ENCODE data around the gene PIGU.

DNA sequence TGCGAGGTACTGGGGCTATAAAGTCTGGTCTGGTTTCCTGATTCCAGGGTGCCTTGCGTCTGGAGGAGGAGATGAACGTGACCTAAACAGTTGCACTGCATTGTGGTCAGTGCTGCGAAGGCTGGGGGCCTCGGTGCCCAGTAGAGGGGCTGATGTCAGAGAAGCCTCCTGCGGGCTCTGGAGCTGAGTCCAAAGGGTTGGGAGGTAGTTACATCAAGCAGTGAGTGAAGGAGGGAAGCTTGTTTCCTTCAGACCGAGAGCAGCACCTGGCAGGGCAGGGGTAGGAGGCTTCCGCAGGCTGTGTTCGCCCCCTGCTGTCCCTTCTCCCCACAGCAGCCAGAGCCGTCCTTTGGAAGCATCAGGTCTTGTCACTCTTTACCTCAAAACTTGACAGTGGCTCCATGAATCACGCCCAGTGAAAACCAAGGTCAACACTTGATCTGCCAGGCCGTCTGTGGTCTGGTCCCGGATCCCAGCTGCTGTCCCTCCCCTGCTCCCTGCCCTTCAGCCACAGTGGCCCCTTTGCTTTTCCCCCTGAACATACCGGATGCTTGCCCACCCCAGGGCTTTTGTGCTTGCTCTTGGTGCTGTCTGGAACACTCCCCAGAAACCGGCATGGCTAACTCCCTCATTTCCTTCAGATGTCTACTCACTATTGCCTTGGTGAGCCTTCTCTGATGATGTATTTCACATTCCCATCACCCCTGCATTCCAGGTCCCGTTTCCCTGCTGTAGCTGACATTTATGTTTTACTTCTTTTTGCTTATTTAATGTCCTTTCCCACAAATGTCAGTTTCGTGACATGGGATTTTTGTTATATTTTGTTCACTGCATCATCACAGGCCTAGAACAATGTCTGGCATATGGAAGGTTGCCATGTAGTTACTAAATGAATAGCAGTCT lies 153.7 kb downstream of the PIGU start:
- 0 out of 2 replicates have a peak, but pooled peaks have one; percentile 28 for TF ChIP-seq ZFP37 (tag by site-specific recombination; IDR thresholded peaks at IDR 0.05)
- TF ChIP-seq, protein P1, sequence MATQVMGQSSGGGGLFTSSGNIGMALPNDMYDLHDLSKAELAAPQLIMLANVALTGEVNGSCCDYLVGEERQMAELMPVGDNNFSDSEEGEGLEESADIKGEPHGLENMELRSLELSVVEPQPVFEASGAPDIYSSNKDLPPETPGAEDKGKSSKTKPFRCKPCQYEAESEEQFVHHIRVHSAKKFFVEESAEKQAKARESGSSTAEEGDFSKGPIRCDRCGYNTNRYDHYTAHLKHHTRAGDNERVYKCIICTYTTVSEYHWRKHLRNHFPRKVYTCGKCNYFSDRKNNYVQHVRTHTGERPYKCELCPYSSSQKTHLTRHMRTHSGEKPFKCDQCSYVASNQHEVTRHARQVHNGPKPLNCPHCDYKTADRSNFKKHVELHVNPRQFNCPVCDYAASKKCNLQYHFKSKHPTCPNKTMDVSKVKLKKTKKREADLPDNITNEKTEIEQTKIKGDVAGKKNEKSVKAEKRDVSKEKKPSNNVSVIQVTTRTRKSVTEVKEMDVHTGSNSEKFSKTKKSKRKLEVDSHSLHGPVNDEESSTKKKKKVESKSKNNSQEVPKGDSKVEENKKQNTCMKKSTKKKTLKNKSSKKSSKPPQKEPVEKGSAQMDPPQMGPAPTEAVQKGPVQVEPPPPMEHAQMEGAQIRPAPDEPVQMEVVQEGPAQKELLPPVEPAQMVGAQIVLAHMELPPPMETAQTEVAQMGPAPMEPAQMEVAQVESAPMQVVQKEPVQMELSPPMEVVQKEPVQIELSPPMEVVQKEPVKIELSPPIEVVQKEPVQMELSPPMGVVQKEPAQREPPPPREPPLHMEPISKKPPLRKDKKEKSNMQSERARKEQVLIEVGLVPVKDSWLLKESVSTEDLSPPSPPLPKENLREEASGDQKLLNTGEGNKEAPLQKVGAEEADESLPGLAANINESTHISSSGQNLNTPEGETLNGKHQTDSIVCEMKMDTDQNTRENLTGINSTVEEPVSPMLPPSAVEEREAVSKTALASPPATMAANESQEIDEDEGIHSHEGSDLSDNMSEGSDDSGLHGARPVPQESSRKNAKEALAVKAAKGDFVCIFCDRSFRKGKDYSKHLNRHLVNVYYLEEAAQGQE (tag by site-specific recombination; IDR thresholded peaks at IDR 0.05) = no peak
- TF ChIP-seq, protein P2, sequence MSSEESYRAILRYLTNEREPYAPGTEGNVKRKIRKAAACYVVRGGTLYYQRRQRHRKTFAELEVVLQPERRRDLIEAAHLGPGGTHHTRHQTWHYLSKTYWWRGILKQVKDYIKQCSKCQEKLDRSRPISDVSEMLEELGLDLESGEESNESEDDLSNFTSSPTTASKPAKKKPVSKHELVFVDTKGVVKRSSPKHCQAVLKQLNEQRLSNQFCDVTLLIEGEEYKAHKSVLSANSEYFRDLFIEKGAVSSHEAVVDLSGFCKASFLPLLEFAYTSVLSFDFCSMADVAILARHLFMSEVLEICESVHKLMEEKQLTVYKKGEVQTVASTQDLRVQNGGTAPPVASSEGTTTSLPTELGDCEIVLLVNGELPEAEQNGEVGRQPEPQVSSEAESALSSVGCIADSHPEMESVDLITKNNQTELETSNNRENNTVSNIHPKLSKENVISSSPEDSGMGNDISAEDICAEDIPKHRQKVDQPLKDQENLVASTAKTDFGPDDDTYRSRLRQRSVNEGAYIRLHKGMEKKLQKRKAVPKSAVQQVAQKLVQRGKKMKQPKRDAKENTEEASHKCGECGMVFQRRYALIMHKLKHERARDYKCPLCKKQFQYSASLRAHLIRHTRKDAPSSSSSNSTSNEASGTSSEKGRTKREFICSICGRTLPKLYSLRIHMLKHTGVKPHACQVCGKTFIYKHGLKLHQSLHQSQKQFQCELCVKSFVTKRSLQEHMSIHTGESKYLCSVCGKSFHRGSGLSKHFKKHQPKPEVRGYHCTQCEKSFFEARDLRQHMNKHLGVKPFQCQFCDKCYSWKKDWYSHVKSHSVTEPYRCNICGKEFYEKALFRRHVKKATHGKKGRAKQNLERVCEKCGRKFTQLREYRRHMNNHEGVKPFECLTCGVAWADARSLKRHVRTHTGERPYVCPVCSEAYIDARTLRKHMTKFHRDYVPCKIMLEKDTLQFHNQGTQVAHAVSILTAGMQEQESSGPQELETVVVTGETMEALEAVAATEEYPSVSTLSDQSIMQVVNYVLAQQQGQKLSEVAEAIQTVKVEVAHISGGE (tag by site-specific recombination; conservative IDR thresholded peaks at IDR 0.05; ENCODE audit: low read depth) = no peak
- no peak for TF ChIP-seq ZNF571 (tag by site-specific recombination; IDR thresholded peaks at IDR 0.05)
- TF ChIP-seq, protein P3, sequence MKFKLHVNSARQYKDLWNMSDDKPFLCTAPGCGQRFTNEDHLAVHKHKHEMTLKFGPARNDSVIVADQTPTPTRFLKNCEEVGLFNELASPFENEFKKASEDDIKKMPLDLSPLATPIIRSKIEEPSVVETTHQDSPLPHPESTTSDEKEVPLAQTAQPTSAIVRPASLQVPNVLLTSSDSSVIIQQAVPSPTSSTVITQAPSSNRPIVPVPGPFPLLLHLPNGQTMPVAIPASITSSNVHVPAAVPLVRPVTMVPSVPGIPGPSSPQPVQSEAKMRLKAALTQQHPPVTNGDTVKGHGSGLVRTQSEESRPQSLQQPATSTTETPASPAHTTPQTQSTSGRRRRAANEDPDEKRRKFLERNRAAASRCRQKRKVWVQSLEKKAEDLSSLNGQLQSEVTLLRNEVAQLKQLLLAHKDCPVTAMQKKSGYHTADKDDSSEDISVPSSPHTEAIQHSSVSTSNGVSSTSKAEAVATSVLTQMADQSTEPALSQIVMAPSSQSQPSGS (tag by site-specific recombination; IDR thresholded peaks at IDR 0.05; ENCODE audit: low read depth) = no peak
- TF ChIP-seq, protein P4, sequence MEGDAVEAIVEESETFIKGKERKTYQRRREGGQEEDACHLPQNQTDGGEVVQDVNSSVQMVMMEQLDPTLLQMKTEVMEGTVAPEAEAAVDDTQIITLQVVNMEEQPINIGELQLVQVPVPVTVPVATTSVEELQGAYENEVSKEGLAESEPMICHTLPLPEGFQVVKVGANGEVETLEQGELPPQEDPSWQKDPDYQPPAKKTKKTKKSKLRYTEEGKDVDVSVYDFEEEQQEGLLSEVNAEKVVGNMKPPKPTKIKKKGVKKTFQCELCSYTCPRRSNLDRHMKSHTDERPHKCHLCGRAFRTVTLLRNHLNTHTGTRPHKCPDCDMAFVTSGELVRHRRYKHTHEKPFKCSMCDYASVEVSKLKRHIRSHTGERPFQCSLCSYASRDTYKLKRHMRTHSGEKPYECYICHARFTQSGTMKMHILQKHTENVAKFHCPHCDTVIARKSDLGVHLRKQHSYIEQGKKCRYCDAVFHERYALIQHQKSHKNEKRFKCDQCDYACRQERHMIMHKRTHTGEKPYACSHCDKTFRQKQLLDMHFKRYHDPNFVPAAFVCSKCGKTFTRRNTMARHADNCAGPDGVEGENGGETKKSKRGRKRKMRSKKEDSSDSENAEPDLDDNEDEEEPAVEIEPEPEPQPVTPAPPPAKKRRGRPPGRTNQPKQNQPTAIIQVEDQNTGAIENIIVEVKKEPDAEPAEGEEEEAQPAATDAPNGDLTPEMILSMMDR (tag by site-specific recombination; IDR thresholded peaks at IDR 0.05) = peak; percentile 81

Data from HEK293 (cell line).